Gastroesophageal sphincter (tissue), 4 donors: ENCODE data around the gene ATP6V0A4. TPM values are rescaled to one million over a fixed set of nuclear protein-coding genes. Genes with fewer than 3 reads are reported as not detected.

Experiments used
- ATAC-seq: fragments of 150-250 bp; one replicate; pipeline ENCODE4 v1.9.1; 2016; ENCODE audit warnings: mild to moderate bottlenecking, moderate library complexity
- H3K27ac ChIP-seq, 4 donors: fragments of 200-600 bp; sonication (generic) in 3 of 4; 1 replicate in 3 of 4; 2 replicates in 1 of 4; pipeline ENCODE4 v1.5.1; 2016 to 2019
- H3K27me3 ChIP-seq: fragments of 200-600 bp; sonication (generic); one replicate; pipeline ENCODE4 v1.5.1; 2019
- H3K36me3 ChIP-seq, 2 donors: fragments of 200-600 bp; sonication (generic); one replicate each; pipeline ENCODE4 v1.5.1; 2019; ENCODE audit warnings: control low read depth in 1 of 2
- H3K4me1 ChIP-seq, 3 donors: fragments of 200-600 bp; sonication (generic); 1 replicate in 2 of 3; 2 replicates in 1 of 3; pipeline ENCODE4 v1.5.1; 2016 to 2019; ENCODE audit warnings: control low read depth in 2 of 3
- H3K4me3 ChIP-seq, 2 donors: fragments of 200-600 bp; sonication (generic); one replicate each; pipeline ENCODE4 v1.5.1; 2019; ENCODE audit warnings: mild to moderate bottlenecking in 1 of 2, moderate library complexity in 1 of 2
- H3K9me3 ChIP-seq, 3 donors: fragments of 200-600 bp; sonication (generic); one replicate each; pipeline ENCODE4 v1.5.1; 2017 to 2019; ENCODE audit warnings: control low read depth in 2 of 3
- EP300 ChIP-seq: sonication (generic); formaldehyde crosslinking; IDR thresholded peaks from one replicate; pipeline ENCODE4 v1.6.1; 2017; ENCODE audit warnings: antibody characterized with exemption, mild to moderate bottlenecking
- POLR2A ChIP-seq, 2 donors: fragments of 450-650 bp; IDR thresholded peaks; one replicate each; pipeline ENCODE4 v1.6.1; 2017; ENCODE audit warnings: antibody characterized with exemption in 2 of 2, mild to moderate bottlenecking in 2 of 2, moderate library complexity in 1 of 2
- POLR2AphosphoS5 ChIP-seq: sonication (generic); formaldehyde crosslinking; IDR thresholded peaks from one replicate; pipeline ENCODE4 v1.6.1; 2017; ENCODE audit warnings: antibody characterized with exemption
- WGBS, 2 donors: methylation state at CpG; one replicate each; pipeline ENCODE4 v1.1.5; 2018; ENCODE audit warnings: low coverage in 1 of 2; 5-methylcytosine and 5-hydroxymethylcytosine counted together
- total RNA-seq, 4 donors: library from RNA; depleted of rRNA; stranded (reverse); fragments of >200 nt; gene quantifications; one replicate each; pipeline ENCODE4 v1.1.0, GENCODE V29; 2016
- TF ChIP-seq, protein P1 (sequence below), 4 experiments: fragments of 200-600 bp in 2 of 4; fragments of 450-650 bp in 2 of 4; sonication (generic) in 1 of 4; IDR thresholded peaks; one replicate each; pipeline ENCODE4 v1.5.1; 2017 to 2019; ENCODE audit warnings: antibody characterized with exemption in 4 of 4, mild to moderate bottlenecking in 2 of 4, moderate library complexity in 2 of 4

The ATP6V0A4 gene
- total RNA-seq, 4 donors from 2014 or later, result 0.82 TPM; not detected in 3

DNA sequence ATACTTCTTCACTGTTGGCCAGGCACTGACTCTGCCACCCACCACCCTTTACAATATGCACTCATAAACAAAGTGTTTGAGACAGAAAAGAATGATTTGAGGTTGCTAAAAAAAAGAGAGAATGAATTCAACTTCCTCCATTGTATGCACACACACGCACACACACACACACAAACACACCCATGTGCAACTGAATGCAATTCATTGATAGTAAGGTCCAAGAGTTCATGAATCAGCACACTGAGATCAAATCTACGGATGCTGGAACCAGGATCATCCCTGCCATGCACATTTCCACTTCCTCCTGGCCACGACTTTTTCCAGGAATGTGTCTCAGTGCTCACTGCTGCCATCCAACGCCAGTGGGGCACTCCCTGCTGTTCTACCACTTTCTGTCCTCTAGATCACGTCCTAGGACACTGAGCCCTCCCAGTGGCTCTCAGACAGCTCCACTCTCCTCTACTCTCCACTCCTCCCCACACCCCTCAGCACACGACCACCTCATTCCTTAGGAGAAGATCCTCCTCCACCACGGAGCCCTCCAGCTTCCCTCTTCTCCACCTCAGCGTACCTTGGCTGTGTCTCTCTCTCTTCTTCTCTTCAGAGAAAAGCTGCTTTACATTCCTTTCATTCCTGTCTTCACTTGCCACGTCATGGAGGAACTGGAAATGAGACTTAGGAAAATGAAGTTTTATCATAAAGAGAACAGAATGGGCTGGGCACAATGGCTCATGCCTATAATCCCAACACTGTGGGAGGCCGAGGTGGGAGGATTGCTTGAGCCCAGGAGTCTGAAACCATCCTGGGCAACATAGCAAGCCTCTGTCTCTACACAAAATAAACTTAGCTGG lies 12.2 kb downstream of the ATP6V0A4 start:
- H3K9me3 ChIP-seq, result peaks cover 0 to 7% (median 0%) of the 10 kb centered on the region in 3 donors
- no peak overlapping the region for H3K27ac ChIP-seq
- WGBS, 2 donors, result 43 to 54% methylated on average over 9 of the region's 10 CpGs
- H3K36me3 ChIP-seq, result no peaks in the 10 kb centered on the region
- no peak for ATAC-seq
- TF ChIP-seq EP300, result no peak
- TF ChIP-seq, protein P1, sequence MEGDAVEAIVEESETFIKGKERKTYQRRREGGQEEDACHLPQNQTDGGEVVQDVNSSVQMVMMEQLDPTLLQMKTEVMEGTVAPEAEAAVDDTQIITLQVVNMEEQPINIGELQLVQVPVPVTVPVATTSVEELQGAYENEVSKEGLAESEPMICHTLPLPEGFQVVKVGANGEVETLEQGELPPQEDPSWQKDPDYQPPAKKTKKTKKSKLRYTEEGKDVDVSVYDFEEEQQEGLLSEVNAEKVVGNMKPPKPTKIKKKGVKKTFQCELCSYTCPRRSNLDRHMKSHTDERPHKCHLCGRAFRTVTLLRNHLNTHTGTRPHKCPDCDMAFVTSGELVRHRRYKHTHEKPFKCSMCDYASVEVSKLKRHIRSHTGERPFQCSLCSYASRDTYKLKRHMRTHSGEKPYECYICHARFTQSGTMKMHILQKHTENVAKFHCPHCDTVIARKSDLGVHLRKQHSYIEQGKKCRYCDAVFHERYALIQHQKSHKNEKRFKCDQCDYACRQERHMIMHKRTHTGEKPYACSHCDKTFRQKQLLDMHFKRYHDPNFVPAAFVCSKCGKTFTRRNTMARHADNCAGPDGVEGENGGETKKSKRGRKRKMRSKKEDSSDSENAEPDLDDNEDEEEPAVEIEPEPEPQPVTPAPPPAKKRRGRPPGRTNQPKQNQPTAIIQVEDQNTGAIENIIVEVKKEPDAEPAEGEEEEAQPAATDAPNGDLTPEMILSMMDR (IDR thresholded peaks at IDR 0.05), result no peak
- no peak for TF ChIP-seq POLR2A (IDR thresholded peaks at IDR 0.05)
- no peak for TF ChIP-seq POLR2AphosphoS5
- peaks cover 8% of the 10 kb centered on the region for H3K27me3 ChIP-seq
- no peak overlapping the region for H3K4me3 ChIP-seq
- no peaks in the 10 kb centered on the region for H3K4me1 ChIP-seq

- Histone ChIP-seq H3K36me3 (no peaks in the 10 kb centered on the region), H3K4me1 (no peaks in the 10 kb centered on the region), H3K4me3 (no peak overlapping the region), H3K27me3 (peaks cover 8% of the 10 kb centered on the region), H3K27ac (no peak overlapping the region), H3K9me3 (peaks cover 0 to 7% (median 0%) of the 10 kb centered on the region in 3 donors)
- no peak for ATAC-seq
- TF ChIP-seq, protein P1 (IDR thresholded peaks at IDR 0.05), result no peak
- no peak for TF ChIP-seq EP300
- TF ChIP-seq POLR2A (IDR thresholded peaks at IDR 0.05), result no peak
- no peak for TF ChIP-seq POLR2AphosphoS5
- WGBS, 2 donors, result 32 to 53% methylated on average over 4 of the region's 4 CpGs
These were observed 13.3 kb downstream of the ATP6V0A4 start for GRCh38 chr7:138784692-138785091.

- Histone ChIP-seq H3K27ac (no peak overlapping the region), H3K36me3 (no peaks in the 10 kb centered on the region), H3K27me3 (peaks cover 4% of the 10 kb centered on the region), H3K9me3 (peaks cover 0 to 7% (median 0%) of the 10 kb centered on the region in 3 donors), H3K4me3 (no peak overlapping the region), H3K4me1 (no peaks in the 10 kb centered on the region)
- WGBS, 2 donors, result 80 to 83% methylated on average over 1 to 2 of the region's 2 CpGs
- no peak for ATAC-seq
- TF ChIP-seq POLR2AphosphoS5, result no peak
- TF ChIP-seq EP300, result no peak
- TF ChIP-seq POLR2A (IDR thresholded peaks at IDR 0.05), result no peak
These were observed 17.0 kb downstream of the ATP6V0A4 start for GRCh38 chr7:138781004-138781403.

- Histone ChIP-seq H3K9me3 (no peaks in the 10 kb centered on the region), H3K27me3 (peaks cover 18% of the 10 kb centered on the region), H3K36me3 (no peaks in the 10 kb centered on the region), H3K4me1 (no peaks in the 10 kb centered on the region), H3K4me3 (no peak overlapping the region), H3K27ac (no peak overlapping the region)
- ATAC-seq, result no peak
- 60 to 85% methylated on average over 6 to 10 of the region's 10 CpGs for WGBS, 2 donors
- TF ChIP-seq, protein P1 (IDR thresholded peaks at IDR 0.05), result no peak
- TF ChIP-seq EP300, result no peak
- no peak for TF ChIP-seq POLR2A (IDR thresholded peaks at IDR 0.05)
These were observed 21.7 kb downstream of the ATP6V0A4 start for GRCh38 chr7:138776166-138776833.

- TF ChIP-seq EP300 (no peak), POLR2AphosphoS5 (no peak), POLR2A (IDR thresholded peaks at IDR 0.05) (no peak)
- TF ChIP-seq, protein P1 (IDR thresholded peaks at IDR 0.05), result no peak
- Histone ChIP-seq H3K36me3 (no peaks in the 10 kb centered on the region), H3K27ac (no peak overlapping the region), H3K4me3 (no peak overlapping the region), H3K27me3 (peaks cover 18% of the 10 kb centered on the region), H3K4me1 (no peaks in the 10 kb centered on the region), H3K9me3 (no peaks in the 10 kb centered on the region)
- no peak for ATAC-seq
- 20 to 46% methylated on average over 2 to 6 of the region's 12 CpGs for WGBS, 2 donors
These were observed 24.2 kb downstream of the ATP6V0A4 start for GRCh38 chr7:138773817-138774216.
